GM15510 (cell line): ENCODE results near the gene ARL5B.

ENCODE experiments used
- POLR2A ChIP-seq: IDR thresholded peaks from 3 replicates; pipeline ENCODE4 v1.6.1; 2011; ENCODE audit warnings: borderline replicate concordance; ENCODE audit not compliant: insufficient read length; ENCODE audit errors: extremely low read depth

ARL5B gene

DNA sequence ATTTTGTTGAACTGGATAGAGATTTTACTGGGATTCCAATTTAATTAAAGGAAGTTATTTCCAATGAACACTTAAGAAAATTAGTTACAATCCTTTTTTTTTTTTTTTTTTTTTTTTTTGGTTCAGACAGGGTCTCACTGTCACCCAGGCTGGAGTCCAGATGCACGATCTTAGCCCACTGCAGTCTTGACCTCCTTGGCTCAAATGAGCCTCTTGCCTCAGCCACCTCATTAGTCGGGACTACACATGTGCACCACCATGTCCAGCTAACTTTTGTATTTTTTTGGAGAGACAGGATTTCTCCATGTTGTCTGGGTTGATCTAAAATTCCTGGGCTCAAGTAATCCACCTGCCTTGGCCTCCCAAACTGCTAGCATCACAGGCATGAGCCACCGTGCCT, 2.5 kb upstream of the ARL5B start:
- no peak for TF ChIP-seq POLR2A

DNA sequence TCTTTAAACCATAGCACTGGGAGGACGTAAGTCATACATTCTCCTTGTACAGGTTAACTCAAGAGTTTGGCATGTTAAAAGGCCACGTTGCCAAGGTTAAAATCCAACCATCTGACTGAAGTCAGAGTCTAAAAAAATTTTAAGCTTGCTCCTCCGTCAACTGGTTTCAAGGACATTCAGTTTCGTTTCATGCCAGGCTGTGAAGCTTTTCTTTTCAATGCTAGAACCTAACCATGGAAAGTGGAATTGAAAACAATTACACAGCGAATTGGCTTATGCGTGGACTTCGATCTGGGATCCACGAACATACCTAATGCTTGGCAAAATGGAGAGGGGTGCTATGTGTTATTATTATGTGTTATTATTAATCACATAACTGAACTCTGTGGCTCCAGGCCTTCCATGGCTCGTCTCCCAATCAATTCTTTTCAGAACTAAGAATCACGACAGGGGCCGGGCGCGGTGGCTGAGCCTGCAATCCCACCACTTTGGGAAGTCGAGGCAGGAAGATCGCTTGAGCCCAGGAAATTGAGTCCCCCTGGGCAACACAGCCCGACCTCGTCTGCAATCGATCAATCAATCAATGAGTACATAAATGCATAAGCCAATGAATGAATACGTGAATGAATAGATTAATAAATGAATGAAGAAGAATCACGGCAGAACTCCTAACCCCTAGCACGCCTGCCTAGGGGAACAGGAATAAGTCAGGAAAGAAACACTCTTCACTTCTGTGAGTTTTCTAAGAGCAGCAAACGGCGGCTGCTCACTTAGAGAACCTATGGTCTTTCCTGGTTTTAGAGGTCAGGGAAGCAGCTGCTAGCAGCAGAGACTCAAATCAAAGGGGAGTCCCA, 733 bp upstream of the ARL5B start:
- TF ChIP-seq POLR2A, result no peak

DNA sequence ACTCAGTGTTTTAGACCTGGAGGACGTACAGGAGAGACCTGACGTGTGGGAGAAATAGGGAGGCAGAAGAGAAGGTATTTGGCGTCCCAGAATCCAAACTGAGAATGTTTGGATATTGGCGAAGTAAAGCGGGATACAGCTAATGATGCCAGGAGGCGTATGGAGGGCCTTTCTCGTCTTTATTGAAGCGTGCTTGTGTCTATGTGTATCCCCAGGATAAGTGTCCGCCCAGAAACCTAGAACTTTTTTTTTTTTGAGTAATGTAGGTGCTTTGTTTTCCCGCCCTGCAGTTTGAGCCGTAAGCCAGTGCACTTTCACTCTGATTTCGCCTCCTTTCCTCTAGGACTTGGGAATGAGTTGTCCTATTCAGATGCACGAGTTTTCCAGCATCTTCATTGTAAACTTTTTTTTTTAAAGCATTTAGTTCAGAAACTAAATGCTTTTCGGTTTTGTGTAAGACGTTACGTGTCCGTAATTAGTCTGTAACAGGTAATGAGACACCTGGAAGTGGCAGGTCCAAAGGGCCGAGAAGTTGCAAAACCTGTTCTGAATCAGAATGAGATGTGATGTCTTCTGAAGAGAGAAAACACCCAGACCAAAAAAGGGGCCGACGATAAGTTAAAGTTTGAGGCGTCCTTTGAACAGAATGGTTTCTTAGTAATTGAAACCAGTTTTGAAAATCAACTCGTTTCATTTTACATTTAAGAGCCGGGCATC, 746 bp downstream of the ARL5B start:
- TF ChIP-seq POLR2A, result no peak

DNA sequence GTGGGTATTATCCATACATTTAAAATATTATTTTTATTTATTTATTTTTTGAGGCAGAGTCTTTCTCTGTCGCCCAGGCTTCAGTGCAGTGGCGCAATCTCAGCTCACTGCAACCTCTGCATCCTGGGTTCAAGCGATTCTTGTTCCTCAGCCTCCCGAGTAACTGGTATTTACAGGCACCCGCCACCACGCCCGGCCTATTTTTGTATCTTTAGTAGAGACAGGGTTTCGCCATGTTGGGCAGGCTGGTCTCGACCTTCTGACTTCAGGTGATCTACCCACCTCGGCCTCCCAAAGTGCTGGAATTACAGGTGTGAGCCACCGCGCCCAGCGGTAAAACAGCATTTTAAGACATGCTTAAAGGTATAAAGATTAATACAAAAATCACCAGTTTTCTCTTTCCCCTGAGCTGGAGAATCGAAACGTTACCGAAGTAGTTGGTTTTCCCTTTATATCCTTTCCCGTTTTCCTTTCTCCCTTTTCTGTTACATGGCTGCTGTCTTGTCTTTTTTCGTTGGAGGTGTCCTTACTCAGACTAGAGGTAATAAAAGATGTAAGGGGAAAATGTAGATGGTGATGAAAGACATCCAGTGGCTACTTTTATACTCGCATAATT, 1.7 kb downstream of the ARL5B start:
- no peak for TF ChIP-seq POLR2A

DNA sequence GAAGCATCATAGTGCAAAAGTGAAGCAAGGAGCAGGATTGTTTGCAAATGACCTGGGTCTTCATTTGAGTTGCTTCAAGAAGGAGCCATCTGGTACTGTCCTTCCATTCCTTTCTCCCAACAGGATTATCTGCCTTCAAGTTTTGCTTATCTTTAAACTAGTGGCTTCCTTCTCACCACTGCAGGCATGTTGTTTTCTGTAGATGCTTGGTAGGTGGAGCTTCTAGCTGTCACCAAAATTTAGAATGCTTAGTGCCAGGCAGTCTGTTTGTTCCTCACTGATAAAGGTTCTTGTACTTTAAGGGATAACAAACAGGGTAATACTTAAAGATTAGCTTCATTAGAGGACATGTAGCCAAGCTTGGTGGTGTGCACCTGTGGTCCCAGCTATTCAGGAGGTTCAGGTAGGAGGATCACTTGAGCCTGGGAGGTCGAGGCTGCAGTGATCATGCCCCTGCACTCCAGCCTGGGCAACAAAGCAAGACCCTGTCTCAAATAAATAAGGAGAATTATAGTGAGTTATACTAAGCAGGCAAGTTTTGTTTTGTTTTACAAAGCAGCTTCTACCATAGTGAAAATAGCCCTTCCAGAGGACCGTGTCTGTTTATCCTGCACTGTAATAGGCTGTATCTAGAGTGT, 5.7 kb downstream of the ARL5B start:
- no peak for TF ChIP-seq POLR2A

DNA sequence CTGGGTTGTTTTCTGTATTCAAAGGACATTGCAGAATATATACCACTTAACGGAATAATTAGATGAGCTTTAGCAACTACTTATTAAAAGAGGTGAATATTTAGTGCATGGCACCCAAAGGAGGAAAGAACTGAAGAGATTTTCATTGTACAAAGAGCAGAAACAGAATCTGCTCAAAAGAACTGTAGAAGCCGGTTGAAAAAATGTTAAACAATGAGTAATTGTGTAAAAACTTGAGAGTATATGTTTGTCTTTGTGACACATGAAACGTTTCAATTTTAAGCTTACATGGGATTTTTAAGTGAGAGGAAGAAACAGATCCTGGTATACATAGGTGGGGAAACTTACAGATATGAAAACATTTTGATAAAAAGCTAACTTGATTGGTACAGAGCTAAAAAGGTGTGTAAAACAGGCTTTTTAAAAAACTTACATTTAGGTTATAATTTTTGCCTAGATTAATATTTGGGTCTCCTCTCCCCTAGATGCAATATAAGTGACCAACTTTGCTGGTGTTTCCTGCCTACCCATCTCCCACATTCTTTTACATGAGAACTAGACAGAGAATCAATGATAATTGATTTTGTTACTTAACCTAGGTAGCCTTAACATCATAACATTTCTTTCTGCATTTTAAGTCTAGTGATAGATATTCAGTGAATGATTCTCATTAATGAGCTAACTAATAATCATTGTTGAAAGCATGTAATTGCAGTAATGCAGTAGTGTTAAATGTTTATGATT, 6.8 kb downstream of the ARL5B start:
- TF ChIP-seq POLR2A, result no peak

DNA sequence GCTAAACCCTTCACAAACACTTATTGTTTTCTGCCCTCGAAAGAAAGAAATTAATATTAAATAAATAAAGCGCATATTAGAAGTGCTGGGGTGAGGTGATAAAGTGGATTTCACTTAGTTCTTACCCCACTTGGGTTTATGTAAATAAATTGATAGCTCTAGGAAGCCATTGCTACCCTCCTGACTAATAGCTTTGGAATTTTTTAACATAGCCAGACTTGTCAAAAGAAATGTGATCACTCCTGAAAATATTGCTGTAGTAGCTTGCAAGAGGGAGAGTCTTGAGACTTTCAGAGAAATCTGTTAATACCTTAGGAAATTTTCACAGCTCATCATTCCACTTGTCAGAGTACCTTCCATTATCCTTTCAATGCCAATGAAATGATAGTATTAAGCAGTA, 7.6 kb downstream of the ARL5B start:
- no peak for TF ChIP-seq POLR2A

DNA sequence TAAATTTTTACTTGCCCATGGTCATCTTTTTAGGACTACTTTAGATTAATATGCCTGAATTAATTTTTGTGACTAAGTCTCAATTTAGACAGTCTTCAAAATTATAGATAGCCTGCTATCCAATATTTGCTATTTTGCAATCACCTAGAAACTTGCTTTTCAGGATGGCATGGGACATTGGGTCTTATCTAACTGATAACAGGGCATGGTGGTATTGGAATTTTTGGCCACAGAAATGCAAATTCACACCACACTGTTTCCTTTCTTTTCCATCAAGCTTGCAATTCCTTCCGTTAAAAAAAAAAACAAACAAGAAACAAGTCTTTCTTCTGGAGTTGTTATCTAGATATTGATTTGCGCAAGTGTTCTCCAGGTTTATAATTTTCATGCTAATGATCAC, 8.8 kb downstream of the ARL5B start:
- no peak for TF ChIP-seq POLR2A

DNA sequence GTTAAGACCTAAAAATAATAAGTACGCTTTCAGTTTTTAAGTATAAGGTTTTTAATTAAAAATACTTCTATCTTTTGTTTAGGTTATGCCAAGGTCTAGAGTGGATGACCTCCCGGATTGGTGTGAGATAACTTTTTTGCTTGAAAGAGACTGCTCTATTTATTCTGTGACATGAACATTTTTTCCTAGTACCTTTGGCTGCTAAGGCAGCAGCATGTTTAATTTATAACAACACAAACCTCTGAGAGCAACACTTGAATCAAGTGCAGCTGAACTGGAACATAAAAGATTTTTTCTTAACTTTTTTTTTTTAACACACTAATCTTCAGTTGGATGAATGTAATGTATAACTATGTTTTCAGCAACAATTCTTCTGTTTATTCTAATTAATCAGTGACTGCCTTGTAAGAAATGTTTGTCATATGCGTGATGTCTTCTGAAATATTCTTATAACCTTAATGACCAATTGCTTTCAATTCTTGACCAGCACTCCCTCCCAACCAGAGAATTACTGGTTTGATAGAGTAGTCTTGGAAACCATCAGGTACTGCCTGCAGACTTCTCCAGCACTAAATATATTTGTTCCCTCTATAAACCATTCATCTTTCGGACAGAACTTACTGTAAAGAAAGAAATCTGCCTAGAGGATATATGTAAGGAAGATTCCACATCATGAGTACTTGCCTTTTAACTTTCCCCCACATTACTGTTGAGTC, 16.0 kb downstream of the ARL5B start:
- TF ChIP-seq POLR2A, result no peak

DNA sequence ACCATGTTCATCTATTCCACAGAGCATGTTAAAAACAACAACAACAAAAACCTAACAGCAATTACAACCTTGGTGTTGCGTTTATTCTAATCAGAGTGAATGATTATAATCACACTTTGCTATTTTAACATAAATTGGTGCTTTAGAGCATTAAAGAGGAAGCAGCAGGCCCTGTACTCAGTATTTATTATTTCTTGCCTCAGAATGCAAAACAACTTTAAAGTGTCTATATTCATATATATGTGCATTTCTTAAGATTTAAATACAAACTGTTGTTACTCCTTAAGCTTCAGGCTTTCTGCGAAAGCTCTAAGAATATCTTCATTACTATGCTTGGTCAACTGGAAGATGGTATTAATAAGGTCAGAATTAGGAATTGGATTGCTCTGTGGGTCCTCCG, 21.5 kb downstream of the ARL5B start:
- TF ChIP-seq POLR2A, result no peak

DNA sequence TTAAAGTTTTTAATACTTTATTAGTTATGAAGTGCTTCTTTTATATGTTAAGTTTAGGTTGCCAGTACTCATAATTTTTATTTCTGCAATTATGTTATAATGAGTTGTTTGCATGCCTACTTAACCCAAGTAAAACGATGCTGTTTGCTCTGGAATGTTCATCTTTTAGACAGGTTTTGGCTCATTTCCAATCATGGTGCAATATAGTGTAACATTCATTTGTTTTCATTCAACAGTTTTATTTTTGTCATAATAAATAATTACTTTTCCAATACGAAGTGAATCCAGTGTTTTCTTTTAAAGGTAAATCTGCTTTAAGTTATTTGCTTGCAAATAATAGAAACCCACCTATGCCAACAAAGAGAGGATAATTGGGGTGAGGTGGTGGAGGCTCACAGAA, 22.1 kb downstream of the ARL5B start:
- no peak for TF ChIP-seq POLR2A

DNA sequence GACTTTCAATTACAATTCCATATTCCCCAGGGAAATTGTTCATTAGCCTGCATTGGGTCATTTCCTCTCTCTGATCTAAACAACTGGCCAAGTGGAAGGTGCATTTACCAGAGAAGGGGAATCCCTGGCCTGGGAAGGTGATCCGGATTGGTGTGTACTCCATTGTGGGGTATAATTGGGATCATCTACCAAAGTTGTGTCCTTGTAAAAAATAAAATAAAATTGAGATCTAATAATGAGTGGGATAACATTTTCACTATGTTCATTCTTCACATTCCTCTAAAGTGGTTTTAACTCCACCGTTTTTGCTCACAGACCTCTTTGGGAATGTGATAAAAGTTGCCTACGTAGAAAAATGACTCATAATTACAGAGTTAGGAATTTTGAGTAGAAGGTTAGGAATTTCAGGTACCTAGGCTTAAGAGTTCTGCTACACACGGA, 22.8 kb downstream of the ARL5B start:
- TF ChIP-seq POLR2A, result no peak

DNA sequence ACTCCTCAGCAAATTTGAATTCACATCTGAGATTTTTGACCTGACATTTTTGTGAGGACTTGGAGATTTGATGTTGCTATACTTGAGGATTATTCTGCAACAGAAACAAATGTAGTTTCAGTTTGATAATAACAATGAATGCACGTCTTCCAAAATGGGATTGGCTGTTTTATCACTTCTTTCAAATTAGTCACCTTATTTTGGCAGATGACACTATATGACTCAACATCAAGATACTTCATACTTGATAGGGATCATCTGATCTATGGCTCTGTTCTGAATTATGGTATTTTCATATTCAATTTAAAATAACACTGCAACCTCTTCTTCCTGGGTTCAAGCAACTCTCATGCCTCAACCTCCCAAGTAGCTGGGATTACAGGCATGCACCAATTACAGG, 24.2 kb downstream of the ARL5B start:
- no peak for TF ChIP-seq POLR2A

DNA sequence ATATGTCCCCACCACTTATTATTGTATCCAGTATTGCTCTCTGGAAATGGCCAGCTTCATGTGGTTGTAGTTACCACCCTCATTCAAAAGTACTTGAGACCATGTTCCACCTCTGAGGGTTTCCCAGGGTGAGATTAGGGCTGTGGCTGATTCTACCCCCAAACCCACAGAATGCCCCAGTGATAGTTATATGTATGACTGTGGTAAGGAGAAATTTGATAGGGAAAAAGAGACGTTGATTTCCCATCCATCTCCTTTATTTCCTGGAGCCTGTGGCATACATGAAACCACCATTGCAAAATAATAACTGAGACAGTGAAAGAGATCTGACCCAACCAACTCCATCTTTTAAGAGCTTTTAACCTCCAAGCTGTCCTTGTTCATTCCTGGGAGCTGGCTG, 25.2 kb downstream of the ARL5B start:
- no peak for TF ChIP-seq POLR2A
